ENCODE data around the gene OSCP1. TPM values are rescaled to one million over a fixed set of nuclear protein-coding genes. Genes with fewer than 3 reads are reported as not detected.

OSCP1 gene
- total and polyA plus RNA-seq, 2 experiments from 2014 or later, result 2.2 to 2.6 TPM

DNA sequence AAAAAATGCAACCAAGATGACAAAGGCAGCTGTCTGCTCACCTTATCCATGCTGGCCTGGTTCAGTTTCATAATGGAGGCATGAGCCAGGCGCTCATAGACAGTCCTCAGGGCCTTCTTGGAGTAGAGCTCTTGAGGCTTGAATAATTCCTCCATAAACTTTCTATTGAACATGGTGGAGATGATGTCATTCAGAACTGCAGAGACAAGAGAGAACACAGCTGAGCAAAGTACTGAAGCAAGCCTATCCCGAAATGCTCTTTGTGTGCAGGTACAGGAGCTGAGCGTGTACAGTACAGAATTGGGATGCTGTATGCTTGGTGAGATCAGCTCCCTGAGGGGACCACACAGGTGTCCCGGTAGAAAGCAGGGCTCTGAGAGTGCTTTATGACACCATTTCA is 11.5 kb downstream of the OSCP1 start:
- Histone ChIP-seq H2AFZ (no peak overlapping the region), H3K4me3 (no peak overlapping the region), H3K9me2 (ENCODE audit: insufficient read depth) (no peaks in the 10 kb centered on the region), H3K27ac (ENCODE audit: low read depth) (no peak overlapping the region), H3F3A (replicated peaks; ENCODE audit: low read depth) (no peaks in the 10 kb centered on the region), H3K79me2 (replicated peaks; ENCODE audit: insufficient read depth) (no peaks in the 10 kb centered on the region), H3K4me1 (ENCODE audit: insufficient read depth) (peaks cover 14% of the 10 kb centered on the region), H3K27me3 (ENCODE audit: insufficient read depth) (no peaks in the 10 kb centered on the region), H3K4me2 (no peak overlapping the region), H4K20me1 (replicated peaks; ENCODE audit: insufficient read depth) (no peaks in the 10 kb centered on the region), H3K36me3 (ENCODE audit: insufficient read depth) (no peaks in the 10 kb centered on the region)
- no peak for ATAC-seq
- H3K9me3 Mint-ChIP-seq, result no peaks in the 10 kb centered on the region
- no peak overlapping the region for H3K4me3 Mint-ChIP-seq
- TF ChIP-seq STAT1 (IDR thresholded peaks at IDR 0.05; ENCODE audit: unreplicated experiment) (no peak), JUNB (IDR thresholded peaks at IDR 0.05; ENCODE audit: unreplicated experiment) (no peak), EZH2phosphoT487 (IDR thresholded peaks at IDR 0.05; ENCODE audit: unreplicated experiment) (no peak), CREB1 (CRISPR knock-in tag; IDR thresholded peaks at IDR 0.05; ENCODE audit: low read depth) (no peak), POLR2AphosphoS5 (IDR thresholded peaks at IDR 0.05; ENCODE audit: low read depth) (no peak), ZNF114 (CRISPR knock-in tag; IDR thresholded peaks at IDR 0.05) (no peak), EZH2 (IDR thresholded peaks at IDR 0.05; ENCODE audit: low read depth, unreplicated experiment) (no peak), NANOG (IDR thresholded peaks at IDR 0.05; ENCODE audit: borderline replicate concordance) (no peak), ZNF331 (CRISPR knock-in tag; IDR thresholded peaks at IDR 0.05; ENCODE audit: low read depth) (no peak)
- TF ChIP-seq, protein P1, sequence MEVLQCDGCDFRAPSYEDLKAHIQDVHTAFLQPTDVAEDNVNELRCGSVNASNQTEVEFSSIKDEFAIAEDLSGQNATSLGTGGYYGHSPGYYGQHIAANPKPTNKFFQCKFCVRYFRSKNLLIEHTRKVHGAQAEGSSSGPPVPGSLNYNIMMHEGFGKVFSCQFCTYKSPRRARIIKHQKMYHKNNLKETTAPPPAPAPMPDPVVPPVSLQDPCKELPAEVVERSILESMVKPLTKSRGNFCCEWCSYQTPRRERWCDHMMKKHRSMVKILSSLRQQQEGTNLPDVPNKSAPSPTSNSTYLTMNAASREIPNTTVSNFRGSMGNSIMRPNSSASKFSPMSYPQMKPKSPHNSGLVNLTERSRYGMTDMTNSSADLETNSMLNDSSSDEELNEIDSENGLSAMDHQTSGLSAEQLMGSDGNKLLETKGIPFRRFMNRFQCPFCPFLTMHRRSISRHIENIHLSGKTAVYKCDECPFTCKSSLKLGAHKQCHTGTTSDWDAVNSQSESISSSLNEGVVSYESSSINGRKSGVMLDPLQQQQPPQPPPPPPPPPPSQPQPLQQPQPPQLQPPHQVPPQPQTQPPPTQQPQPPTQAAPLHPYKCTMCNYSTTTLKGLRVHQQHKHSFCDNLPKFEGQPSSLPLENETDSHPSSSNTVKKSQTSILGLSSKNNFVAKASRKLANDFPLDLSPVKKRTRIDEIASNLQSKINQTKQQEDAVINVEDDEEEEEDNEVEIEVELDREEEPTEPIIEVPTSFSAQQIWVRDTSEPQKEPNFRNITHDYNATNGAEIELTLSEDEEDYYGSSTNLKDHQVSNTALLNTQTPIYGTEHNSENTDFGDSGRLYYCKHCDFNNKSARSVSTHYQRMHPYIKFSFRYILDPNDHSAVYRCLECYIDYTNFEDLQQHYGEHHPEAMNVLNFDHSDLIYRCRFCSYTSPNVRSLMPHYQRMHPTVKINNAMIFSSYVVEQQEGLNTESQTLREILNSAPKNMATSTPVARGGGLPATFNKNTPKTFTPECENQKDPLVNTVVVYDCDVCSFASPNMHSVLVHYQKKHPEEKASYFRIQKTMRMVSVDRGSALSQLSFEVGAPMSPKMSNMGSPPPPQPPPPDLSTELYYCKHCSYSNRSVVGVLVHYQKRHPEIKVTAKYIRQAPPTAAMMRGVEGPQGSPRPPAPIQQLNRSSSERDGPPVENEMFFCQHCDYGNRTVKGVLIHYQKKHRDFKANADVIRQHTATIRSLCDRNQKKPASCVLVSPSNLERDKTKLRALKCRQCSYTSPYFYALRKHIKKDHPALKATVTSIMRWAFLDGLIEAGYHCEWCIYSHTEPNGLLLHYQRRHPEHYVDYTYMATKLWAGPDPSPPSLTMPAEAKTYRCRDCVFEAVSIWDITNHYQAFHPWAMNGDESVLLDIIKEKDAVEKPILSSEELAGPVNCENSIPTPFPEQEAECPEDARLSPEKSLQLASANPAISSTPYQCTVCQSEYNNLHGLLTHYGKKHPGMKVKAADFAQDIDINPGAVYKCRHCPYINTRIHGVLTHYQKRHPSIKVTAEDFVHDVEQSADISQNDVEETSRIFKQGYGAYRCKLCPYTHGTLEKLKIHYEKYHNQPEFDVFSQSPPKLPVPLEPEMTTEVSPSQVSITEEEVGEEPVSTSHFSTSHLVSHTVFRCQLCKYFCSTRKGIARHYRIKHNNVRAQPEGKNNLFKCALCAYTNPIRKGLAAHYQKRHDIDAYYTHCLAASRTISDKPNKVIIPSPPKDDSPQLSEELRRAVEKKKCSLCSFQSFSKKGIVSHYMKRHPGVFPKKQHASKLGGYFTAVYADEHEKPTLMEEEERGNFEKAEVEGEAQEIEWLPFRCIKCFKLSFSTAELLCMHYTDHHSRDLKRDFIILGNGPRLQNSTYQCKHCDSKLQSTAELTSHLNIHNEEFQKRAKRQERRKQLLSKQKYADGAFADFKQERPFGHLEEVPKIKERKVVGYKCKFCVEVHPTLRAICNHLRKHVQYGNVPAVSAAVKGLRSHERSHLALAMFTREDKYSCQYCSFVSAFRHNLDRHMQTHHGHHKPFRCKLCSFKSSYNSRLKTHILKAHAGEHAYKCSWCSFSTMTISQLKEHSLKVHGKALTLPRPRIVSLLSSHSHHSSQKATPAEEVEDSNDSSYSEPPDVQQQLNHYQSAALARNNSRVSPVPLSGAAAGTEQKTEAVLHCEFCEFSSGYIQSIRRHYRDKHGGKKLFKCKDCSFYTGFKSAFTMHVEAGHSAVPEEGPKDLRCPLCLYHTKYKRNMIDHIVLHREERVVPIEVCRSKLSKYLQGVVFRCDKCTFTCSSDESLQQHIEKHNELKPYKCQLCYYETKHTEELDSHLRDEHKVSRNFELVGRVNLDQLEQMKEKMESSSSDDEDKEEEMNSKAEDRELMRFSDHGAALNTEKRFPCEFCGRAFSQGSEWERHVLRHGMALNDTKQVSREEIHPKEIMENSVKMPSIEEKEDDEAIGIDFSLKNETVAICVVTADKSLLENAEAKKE (CRISPR knock-in tag; IDR thresholded peaks at IDR 0.05), result no peak
- TF ChIP-seq, protein P2, sequence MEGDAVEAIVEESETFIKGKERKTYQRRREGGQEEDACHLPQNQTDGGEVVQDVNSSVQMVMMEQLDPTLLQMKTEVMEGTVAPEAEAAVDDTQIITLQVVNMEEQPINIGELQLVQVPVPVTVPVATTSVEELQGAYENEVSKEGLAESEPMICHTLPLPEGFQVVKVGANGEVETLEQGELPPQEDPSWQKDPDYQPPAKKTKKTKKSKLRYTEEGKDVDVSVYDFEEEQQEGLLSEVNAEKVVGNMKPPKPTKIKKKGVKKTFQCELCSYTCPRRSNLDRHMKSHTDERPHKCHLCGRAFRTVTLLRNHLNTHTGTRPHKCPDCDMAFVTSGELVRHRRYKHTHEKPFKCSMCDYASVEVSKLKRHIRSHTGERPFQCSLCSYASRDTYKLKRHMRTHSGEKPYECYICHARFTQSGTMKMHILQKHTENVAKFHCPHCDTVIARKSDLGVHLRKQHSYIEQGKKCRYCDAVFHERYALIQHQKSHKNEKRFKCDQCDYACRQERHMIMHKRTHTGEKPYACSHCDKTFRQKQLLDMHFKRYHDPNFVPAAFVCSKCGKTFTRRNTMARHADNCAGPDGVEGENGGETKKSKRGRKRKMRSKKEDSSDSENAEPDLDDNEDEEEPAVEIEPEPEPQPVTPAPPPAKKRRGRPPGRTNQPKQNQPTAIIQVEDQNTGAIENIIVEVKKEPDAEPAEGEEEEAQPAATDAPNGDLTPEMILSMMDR (conservative IDR thresholded peaks at IDR 0.05; ENCODE audit: low read depth in 2 of 2), result no peak
- TF ChIP-seq, protein P3, sequence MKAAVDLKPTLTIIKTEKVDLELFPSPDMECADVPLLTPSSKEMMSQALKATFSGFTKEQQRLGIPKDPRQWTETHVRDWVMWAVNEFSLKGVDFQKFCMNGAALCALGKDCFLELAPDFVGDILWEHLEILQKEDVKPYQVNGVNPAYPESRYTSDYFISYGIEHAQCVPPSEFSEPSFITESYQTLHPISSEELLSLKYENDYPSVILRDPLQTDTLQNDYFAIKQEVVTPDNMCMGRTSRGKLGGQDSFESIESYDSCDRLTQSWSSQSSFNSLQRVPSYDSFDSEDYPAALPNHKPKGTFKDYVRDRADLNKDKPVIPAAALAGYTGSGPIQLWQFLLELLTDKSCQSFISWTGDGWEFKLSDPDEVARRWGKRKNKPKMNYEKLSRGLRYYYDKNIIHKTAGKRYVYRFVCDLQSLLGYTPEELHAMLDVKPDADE (IDR thresholded peaks at IDR 0.05), result no peak
- TF ChIP-seq, protein P4, sequence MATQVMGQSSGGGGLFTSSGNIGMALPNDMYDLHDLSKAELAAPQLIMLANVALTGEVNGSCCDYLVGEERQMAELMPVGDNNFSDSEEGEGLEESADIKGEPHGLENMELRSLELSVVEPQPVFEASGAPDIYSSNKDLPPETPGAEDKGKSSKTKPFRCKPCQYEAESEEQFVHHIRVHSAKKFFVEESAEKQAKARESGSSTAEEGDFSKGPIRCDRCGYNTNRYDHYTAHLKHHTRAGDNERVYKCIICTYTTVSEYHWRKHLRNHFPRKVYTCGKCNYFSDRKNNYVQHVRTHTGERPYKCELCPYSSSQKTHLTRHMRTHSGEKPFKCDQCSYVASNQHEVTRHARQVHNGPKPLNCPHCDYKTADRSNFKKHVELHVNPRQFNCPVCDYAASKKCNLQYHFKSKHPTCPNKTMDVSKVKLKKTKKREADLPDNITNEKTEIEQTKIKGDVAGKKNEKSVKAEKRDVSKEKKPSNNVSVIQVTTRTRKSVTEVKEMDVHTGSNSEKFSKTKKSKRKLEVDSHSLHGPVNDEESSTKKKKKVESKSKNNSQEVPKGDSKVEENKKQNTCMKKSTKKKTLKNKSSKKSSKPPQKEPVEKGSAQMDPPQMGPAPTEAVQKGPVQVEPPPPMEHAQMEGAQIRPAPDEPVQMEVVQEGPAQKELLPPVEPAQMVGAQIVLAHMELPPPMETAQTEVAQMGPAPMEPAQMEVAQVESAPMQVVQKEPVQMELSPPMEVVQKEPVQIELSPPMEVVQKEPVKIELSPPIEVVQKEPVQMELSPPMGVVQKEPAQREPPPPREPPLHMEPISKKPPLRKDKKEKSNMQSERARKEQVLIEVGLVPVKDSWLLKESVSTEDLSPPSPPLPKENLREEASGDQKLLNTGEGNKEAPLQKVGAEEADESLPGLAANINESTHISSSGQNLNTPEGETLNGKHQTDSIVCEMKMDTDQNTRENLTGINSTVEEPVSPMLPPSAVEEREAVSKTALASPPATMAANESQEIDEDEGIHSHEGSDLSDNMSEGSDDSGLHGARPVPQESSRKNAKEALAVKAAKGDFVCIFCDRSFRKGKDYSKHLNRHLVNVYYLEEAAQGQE (IDR thresholded peaks at IDR 0.05; ENCODE audit: unreplicated experiment), result no peak
- peaks cover 4% of the 10 kb centered on the region for H3K27me3 Mint-ChIP-seq (ENCODE audit: insufficient read depth, low read depth, poor library complexity)
- no peak overlapping the region for H3K27ac Mint-ChIP-seq
- peaks cover 13% of the 10 kb centered on the region; the same call in 2 of the 3 replicates for H3K4me1 Mint-ChIP-seq
- H3K36me3 Mint-ChIP-seq (ENCODE audit: low read depth), result no peaks in the 10 kb centered on the region
- DNase-seq (ENCODE audit: low spot score), result no peak
